Esophagus muscularis mucosa (tissue), 4 donors: ENCODE results near the gene BCKDHB.

ENCODE experiments used
- CTCF ChIP-seq, 3 experiments: fragments of 200-600 bp in 2 of 3; fragments of 450-650 bp in 1 of 3; sonication (generic) in 2 of 3; IDR thresholded peaks; one replicate each; pipeline ENCODE4 v1.5.1; 2017 to 2019; ENCODE audit warnings: antibody characterized with exemption in 3 of 3, mild to moderate bottlenecking in 2 of 3, moderate library complexity in 1 of 3
- EP300 ChIP-seq: sonication (generic); formaldehyde crosslinking; IDR thresholded peaks from one replicate; pipeline ENCODE4 v1.6.1; 2017; ENCODE audit warnings: antibody characterized with exemption
- POLR2A ChIP-seq: fragments of 450-650 bp; IDR thresholded peaks from one replicate; pipeline ENCODE4 v1.6.1; 2017; ENCODE audit warnings: antibody characterized with exemption, moderate library complexity, mild to moderate bottlenecking, low read depth

DNA sequence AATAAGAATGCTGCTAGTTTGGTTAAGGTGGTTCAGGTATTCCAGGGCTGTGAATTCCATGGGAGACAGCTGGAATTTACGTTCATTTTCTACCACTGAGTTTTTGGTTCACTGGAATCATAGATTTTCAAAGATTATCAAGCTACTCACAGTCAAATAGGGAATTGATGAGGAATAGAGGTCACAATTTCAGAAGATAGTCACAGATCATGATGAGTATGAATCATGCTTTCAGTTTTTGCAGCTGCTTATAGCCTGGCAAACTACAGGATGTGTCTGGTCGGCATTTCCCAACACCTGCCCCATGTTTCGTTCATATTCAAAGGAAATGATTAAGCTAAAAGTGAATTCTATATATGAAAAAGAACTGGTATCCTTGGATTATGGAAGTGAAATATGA is 58.7 kb downstream of the BCKDHB start:
- TF ChIP-seq CTCF (IDR thresholded peaks at IDR 0.05) (no peak), POLR2A (no peak), EP300 (no peak)
